ENCODE data around the gene C12orf50.

DNA sequence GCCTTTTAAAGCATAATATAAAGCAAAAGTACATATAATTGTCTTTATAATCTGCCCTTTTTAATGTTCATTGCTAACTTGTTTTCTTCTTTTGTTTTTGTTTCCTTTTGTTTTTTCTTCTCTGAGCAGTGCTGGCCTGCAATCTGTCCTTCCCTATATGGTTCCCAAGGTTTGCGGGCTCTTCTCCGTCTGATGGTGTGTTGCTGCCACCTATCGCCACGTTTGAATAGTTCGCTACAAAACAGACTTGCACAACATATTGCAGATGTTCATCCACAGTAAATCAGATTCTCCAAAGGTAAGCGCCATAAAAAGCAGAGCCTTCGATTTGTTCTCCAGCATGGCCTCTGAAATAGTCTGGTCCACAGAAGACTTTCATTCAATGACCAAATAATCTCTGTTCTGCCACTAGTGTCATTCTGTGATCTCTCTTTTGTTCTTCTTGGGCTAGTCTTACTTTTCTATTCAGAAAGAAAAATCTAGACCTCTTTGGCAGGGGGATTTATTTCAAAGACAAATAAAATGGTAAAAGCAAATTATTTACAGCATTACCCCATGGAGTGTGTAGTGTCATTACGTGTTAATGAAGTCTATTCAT is 33.5 kb downstream of the C12orf50 start:
- no peak for TF ChIP-seq ZSCAN30 (tag by site-specific recombination; IDR thresholded peaks at IDR 0.05)
- TF ChIP-seq, protein P1, sequence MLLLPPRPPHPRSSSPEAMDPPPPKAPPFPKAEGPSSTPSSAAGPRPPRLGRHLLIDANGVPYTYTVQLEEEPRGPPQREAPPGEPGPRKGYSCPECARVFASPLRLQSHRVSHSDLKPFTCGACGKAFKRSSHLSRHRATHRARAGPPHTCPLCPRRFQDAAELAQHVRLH (tag by site-specific recombination; IDR thresholded peaks at IDR 0.05): no peak
- TF ChIP-seq, protein P2, sequence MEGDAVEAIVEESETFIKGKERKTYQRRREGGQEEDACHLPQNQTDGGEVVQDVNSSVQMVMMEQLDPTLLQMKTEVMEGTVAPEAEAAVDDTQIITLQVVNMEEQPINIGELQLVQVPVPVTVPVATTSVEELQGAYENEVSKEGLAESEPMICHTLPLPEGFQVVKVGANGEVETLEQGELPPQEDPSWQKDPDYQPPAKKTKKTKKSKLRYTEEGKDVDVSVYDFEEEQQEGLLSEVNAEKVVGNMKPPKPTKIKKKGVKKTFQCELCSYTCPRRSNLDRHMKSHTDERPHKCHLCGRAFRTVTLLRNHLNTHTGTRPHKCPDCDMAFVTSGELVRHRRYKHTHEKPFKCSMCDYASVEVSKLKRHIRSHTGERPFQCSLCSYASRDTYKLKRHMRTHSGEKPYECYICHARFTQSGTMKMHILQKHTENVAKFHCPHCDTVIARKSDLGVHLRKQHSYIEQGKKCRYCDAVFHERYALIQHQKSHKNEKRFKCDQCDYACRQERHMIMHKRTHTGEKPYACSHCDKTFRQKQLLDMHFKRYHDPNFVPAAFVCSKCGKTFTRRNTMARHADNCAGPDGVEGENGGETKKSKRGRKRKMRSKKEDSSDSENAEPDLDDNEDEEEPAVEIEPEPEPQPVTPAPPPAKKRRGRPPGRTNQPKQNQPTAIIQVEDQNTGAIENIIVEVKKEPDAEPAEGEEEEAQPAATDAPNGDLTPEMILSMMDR (tag by site-specific recombination; IDR thresholded peaks at IDR 0.05): peak; percentile 49; the same call in 1 of the 2 replicates
- no peak for TF ChIP-seq GFI1B (tag by site-specific recombination; IDR thresholded peaks at IDR 0.05)
- no peak for TF ChIP-seq ZNF549 (tag by site-specific recombination; IDR thresholded peaks at IDR 0.05)
- TF ChIP-seq, protein P3, sequence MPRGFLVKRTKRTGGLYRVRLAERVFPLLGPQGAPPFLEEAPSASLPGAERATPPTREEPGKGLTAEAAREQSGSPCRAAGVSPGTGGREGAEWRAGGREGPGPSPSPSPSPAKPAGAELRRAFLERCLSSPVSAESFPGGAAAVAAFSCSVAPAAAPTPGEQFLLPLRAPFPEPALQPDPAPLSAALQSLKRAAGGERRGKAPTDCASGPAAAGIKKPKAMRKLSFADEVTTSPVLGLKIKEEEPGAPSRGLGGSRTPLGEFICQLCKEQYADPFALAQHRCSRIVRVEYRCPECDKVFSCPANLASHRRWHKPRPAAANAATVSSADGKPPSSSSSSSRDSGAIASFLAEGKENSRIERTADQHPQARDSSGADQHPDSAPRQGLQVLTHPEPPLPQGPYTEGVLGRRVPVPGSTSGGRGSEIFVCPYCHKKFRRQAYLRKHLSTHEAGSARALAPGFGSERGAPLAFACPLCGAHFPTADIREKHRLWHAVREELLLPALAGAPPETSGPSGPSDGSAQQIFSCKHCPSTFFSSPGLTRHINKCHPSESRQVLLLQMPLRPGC (tag by site-specific recombination; IDR thresholded peaks at IDR 0.05): no peak
- no peak for TF ChIP-seq MZF1 (tag by site-specific recombination; IDR thresholded peaks at IDR 0.05; ENCODE audit: borderline replicate concordance)
- TF ChIP-seq ZNF37A (tag by site-specific recombination; IDR thresholded peaks at IDR 0.05): no peak
